DMS114 treated with DMSO at 0.1 percent for 48 hours (cell line): ENCODE results near the gene RHOG.

Experiments
- DNase-seq: peaks from one replicate; lab custom pipeline; 2025; ENCODE audit not compliant: unreplicated experiment; lab: John Stamatoyannopoulos, UW

RHOG gene

GRCh38 chr11:3781423-3781822 lies 59.3 kb downstream of the RHOG start:
- no peak for DNase-seq
